GM12878 (cell line): Measurements from ENCODE around the gene ADIPOQ. TPM values are rescaled to one million over a fixed set of nuclear protein-coding genes. Genes with fewer than 3 reads are reported as not detected.
"Not testable (repeated sequence)": the region's sequence is repeated elsewhere in the genome, so short reads cannot be mapped to it uniquely, and the experiment has no call there.

Experiments used
- ATAC-seq: fragments of 200-7000 bp; cut with Tn5 transposase; 3 replicates; pipeline ENCODE4 v1.9.1; 2020; ENCODE audit warnings: mild to moderate bottlenecking, moderate library complexity
- BruUV-seq: library from RNA; stranded (reverse); fragments of 400-500 nt; replicated peaks from 2 replicates; lab custom pipeline; 2021; lab: Mats Ljungman, UMichigan
- CTCF ChIA-PET: fragments of 300-600 bp; sonication (Branson Sonifier 250); formaldehyde crosslinking; extraction: SDS; loops from one replicate; lab custom pipeline; 2021; ENCODE audit warnings: inconsistent platforms; lab: Yijun Ruan, JAX
- POLR2A ChIA-PET: fragments of 350-600 bp; formaldehyde crosslinking; extraction: SDS; loops from one replicate; lab custom pipeline; 2021; ENCODE audit warnings: inconsistent platforms; lab: Charles Lee
- RAD21 ChIA-PET: fragments of 300-600 bp; sonication (Branson Sonifier 250); formaldehyde crosslinking; loops from one replicate; lab custom pipeline; 2023; ENCODE audit warnings: antibody characterized with exemption; ENCODE audit not compliant: unreplicated experiment; lab: Charles Lee
- SMC1A ChIA-PET: fragments of 300-600 bp; sonication (Branson Sonifier 250); formaldehyde crosslinking; loops from one replicate; lab custom pipeline; 2023; ENCODE audit not compliant: unreplicated experiment, uncharacterized antibody; lab: Charles Lee
- DNase-seq: peaks from one replicate; pipeline ENCODE4 v3.0.0-alpha.2; 2011; ENCODE audit warnings: low read depth, low spot score
- FAIRE-seq: peaks from 3 replicates; lab custom pipeline; 2011; peaks lifted over from hg19 to GRCh38; lab: Jason Lieb, UNC
- H2AFZ ChIP-seq: 2 replicates; pipeline ENCODE4 v1.6.0; 2011; ENCODE audit warnings: low read depth, low read length, control low read depth; ENCODE audit not compliant: control insufficient read depth
- H3K27ac ChIP-seq: 2 replicates; pipeline ENCODE4 v1.5.1; 2011; ENCODE audit warnings: control low read depth; ENCODE audit not compliant: control insufficient read depth, insufficient read depth
- H3K27me3 ChIP-seq, 2 experiments: replicated peaks in 1 of 2; 2 replicates each; pipeline versions ENCODE4 v1.6.0 to v1.6.1; 2011; ENCODE audit warnings: low read length in 1 of 2; ENCODE audit not compliant: control insufficient read depth in 2 of 2, insufficient read depth in 2 of 2
- H3K36me3 ChIP-seq, 2 experiments: 2 replicates each; pipeline ENCODE4 v1.5.1; 2011; ENCODE audit warnings: low read length in 1 of 2; ENCODE audit not compliant: control insufficient read depth in 2 of 2, insufficient read depth in 2 of 2
- H3K4me1 ChIP-seq: 2 replicates; pipeline ENCODE4 v1.6.1; 2011; ENCODE audit warnings: mild to moderate bottlenecking, low read length, moderate library complexity, mixed read lengths; ENCODE audit not compliant: control insufficient read depth, insufficient read depth
- H3K4me2 ChIP-seq: 2 replicates; pipeline ENCODE4 v1.6.0; 2011; ENCODE audit warnings: control low read depth; ENCODE audit not compliant: control insufficient read depth, insufficient read depth
- H3K4me3 ChIP-seq: fragments of 200-600 bp; sonication (generic); 2 replicates; pipeline ENCODE4 v1.5.1; 2016
- H3K79me2 ChIP-seq: 2 replicates; pipeline ENCODE4 v1.6.0; 2011; ENCODE audit warnings: low read length; ENCODE audit not compliant: control insufficient read depth, insufficient read depth
- H3K9ac ChIP-seq: 2 replicates; pipeline ENCODE4 v1.8.0; 2011; ENCODE audit warnings: low read length, control low read depth, mixed read lengths; ENCODE audit not compliant: control insufficient read depth, insufficient read depth
- H3K9me3 ChIP-seq: replicated peaks from 3 replicates; pipeline ENCODE4 v1.5.1; 2011; ENCODE audit warnings: mild to moderate bottlenecking, low read length; ENCODE audit not compliant: control insufficient read depth, insufficient read depth
- H4K20me1 ChIP-seq: 2 replicates; pipeline ENCODE4 v1.6.0; 2011; ENCODE audit not compliant: control insufficient read depth, insufficient read depth
- ATF3 ChIP-seq: IDR thresholded peaks from 2 replicates; pipeline ENCODE4 v1.6.1; 2011; ENCODE audit warnings: low read depth, mild to moderate bottlenecking, low read length, moderate library complexity, borderline replicate concordance; ENCODE audit errors: extremely low read depth
- BHLHE40 ChIP-seq, 2 experiments: fragments of 450-650 bp in 1 of 2; IDR thresholded peaks; 2 replicates each; pipeline ENCODE4 v1.6.1; 2011 to 2017; ENCODE audit warnings: low read depth in 2 of 2, borderline replicate concordance in 1 of 2, improper control_type of control experiment in 1 of 2, low read length in 1 of 2, mild to moderate bottlenecking in 1 of 2
- DPF2 ChIP-seq: fragments of 450-650 bp; IDR thresholded peaks from 2 replicates; pipeline ENCODE4 v1.6.1; 2017; ENCODE audit warnings: mild to moderate bottlenecking
- LARP7 ChIP-seq: fragments of 450-650 bp; IDR thresholded peaks from 2 replicates; pipeline ENCODE4 v1.6.1; 2017; ENCODE audit warnings: mild to moderate bottlenecking
- PBX3 ChIP-seq: IDR thresholded peaks from 2 replicates; pipeline ENCODE4 v1.6.1; 2011; ENCODE audit warnings: mild to moderate bottlenecking, low read depth, low read length, moderate library complexity; ENCODE audit not compliant: insufficient replicate concordance
- RAD21 ChIP-seq: IDR thresholded peaks from 2 replicates; pipeline ENCODE4 v1.6.1; 2011; ENCODE audit warnings: mild to moderate bottlenecking, low read depth, low read length, moderate library complexity; ENCODE audit not compliant: insufficient read depth
- RB1 ChIP-seq: fragments of 450-650 bp; formaldehyde crosslinking; IDR thresholded peaks from 2 replicates; pipeline ENCODE4 v1.6.1; 2017; ENCODE audit warnings: mild to moderate bottlenecking, borderline replicate concordance
- SMC3 ChIP-seq: IDR thresholded peaks from 2 replicates; pipeline ENCODE4 v1.6.1; 2011; ENCODE audit warnings: low read length, improper control_type of control experiment, borderline replicate concordance
- TARDBP ChIP-seq: IDR thresholded peaks from 2 replicates; pipeline ENCODE4 v1.6.1; 2016; ENCODE audit warnings: borderline replicate concordance
- TCF7 ChIP-seq: IDR thresholded peaks from 2 replicates; pipeline ENCODE4 v1.6.1; 2014; ENCODE audit warnings: antibody characterized with exemption, borderline replicate concordance
- ZNF384 ChIP-seq: IDR thresholded peaks from 2 replicates; pipeline ENCODE4 v1.6.1; 2012; ENCODE audit warnings: low read depth, mild to moderate bottlenecking, low read length, improper control_type of control experiment, borderline replicate concordance
- WGBS: methylation state at CpG from one replicate; pipeline ENCODE4 v1.1.6; 2016; ENCODE audit warnings: low lambda C conversion rate; ENCODE audit not compliant: insufficient replicate concordance, insufficient coverage; ENCODE audit errors: missing lambda C conversion rate; 5-methylcytosine and 5-hydroxymethylcytosine counted together
- in situ Hi-C: fragments of 300-500 bp; cut with MboI; formaldehyde crosslinking; loops from 9 replicates; pipeline ENCODE4 v1.14.3; 2018; ENCODE audit warnings: mixed read lengths
- intact Hi-C: fragments of 100-400 bp; cut with micrococcal nuclease; formaldehyde crosslinking; loops from one replicate; pipeline ENCODE4 v1.14.2; 2022; ENCODE audit not compliant: unreplicated experiment
- polyA plus RNA-seq, 11 experiments: library from polyadenylated mRNA; depleted of rRNA in 4 of 11; unstranded in 6 of 11; stranded (reverse) in 5 of 11; fragments of >200 nt; fragmentation: Nextera tagmentation in 4 of 11; fragmentation: Illumina TruSeq in 1 of 11; extraction: Ambion mirVana in 4 of 11; extraction: Trizol in 1 of 11; gene quantifications; 1 replicate in 1 of 11; 2 replicates in 10 of 11; pipeline versions ENCODE4 v1.2.1 to v1.2.3, GENCODE V29; 2011 to 2016; ENCODE audit warnings: inconsistent platforms in 2 of 11, missing spikeins in 2 of 11, low read depth in 1 of 11
- total RNA-seq, 4 experiments: library from RNA; depleted of rRNA in 3 of 4; stranded (reverse); fragments of >200 nt in 3 of 4; fragmentation: Illumina TruSeq in 1 of 4; extraction: Trizol in 1 of 4; gene quantifications; 2 replicates each; pipeline versions ENCODE4 v1.2.1 to v1.2.3, GENCODE V29; 2013 to 2021

Gene ADIPOQ
- total and polyA plus RNA-seq, 10 of the 15 experiments (the other 5 are each of a cell fraction or from before 2014, with no cell fraction given): not detected

GRCh38 chr3:186821429-186822387 is 20.8 kb upstream of the ADIPOQ start (continued):
- TF ChIP-seq BHLHE40 (IDR thresholded peaks at IDR 0.05; ENCODE audit: borderline replicate concordance in 1 of 2, low read depth in 2 of 2, low read length in 1 of 2) (no peak), DPF2 (no peak), ATF3 (no peak), PBX3 (no peak), ZNF384 (no peak), LARP7 (no peak), RAD21 (peak; percentile 75), SMC3 (peak; percentile 58; the same call in 1 of the 2 replicates), TARDBP (no peak), TCF7 (no peak), RB1 (no peak)

GRCh38 chr3:186822388-186822759 is 20.1 kb upstream of the ADIPOQ start:
- intact Hi-C loops, DNase-seq, H4K20me1 ChIP-seq, H3K9me3 ChIP-seq, H2AFZ ChIP-seq, H3K9ac ChIP-seq, POLR2A ChIA-PET, H3K79me2 ChIP-seq, H3K4me3 ChIP-seq, H3K36me3 ChIP-seq, H3K4me2 ChIP-seq, FAIRE-seq, H3K27ac ChIP-seq, BruUV-seq, ATAC-seq, H3K4me1 ChIP-seq: not testable (repeated sequence)
- 38% methylated on average over 1 of the region's 1 CpG for WGBS
- RAD21 ChIA-PET: interaction anchor here (0.5 to 3.4 kb wide), 5 partner anchors 66 to 343 kb away, joined by 3 to 45 read pairs (median 4); no protein-coding TSS in a partner anchor
- CTCF ChIA-PET: interaction anchor here (0.8 to 9.3 kb wide), 18 partner anchors 8 to 1161 kb away, joined by 3 to 183 read pairs (median 4); partner anchors contain the start of gene AHSG
- peaks cover 5 to 18% of the 10 kb centered on the region in 2 experiments for H3K27me3 ChIP-seq
- SMC1A ChIA-PET: interaction anchor here (0.9 to 2.7 kb wide), 7 partner anchors 167 to 342 kb away, joined by 3 to 25 read pairs (median 3); no protein-coding TSS in a partner anchor
- in situ Hi-C loops: loop anchor here (5.0 kb wide), 1 partner anchor 205 kb away; no protein-coding TSS in a partner anchor
